CD4-positive, alpha-beta T cell treated with Interleukin-6 for 4 hours (primary cell): ENCODE measurements around the gene PSAT1.

Experiments used
- DNase-seq: peaks from one replicate; pipeline ENCODE4 v3.0.0-alpha.2; 2020; ENCODE audit warnings: mixed read lengths

PSAT1 gene

DNA sequence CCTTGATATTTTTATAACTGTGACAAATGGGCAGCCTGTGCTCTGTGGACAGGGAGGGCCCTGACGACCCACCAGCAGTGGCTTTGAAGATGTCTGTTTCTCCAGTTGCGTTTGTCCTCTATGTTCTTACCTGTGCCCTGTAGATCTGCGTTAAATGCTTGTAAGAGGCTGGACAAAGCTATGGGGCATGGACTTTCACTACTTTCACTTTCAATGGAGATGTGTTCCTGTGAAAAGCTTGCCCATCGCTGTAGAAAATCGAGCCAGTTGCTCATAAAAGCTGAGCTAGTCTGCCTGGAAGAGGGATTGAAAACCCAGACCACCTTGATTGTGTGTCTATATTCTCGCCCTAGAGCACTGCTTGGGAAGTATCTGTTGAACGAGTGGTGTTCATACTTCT lies 74.1 kb downstream of the PSAT1 start:
- no peak for DNase-seq

- DNase-seq: no peak
Measured at GRCh38 chr9:78371981-78372380, 75.1 kb downstream of the PSAT1 start.
